ENCODE measurements around the gene SLIT3. TPM values are rescaled to one million over a fixed set of nuclear protein-coding genes. Genes with fewer than 3 reads are reported as not detected.

The SLIT3 gene
- total and polyA plus RNA-seq, 8 donors = 1.2 to 24.5 (median 8.6) TPM

DNA sequence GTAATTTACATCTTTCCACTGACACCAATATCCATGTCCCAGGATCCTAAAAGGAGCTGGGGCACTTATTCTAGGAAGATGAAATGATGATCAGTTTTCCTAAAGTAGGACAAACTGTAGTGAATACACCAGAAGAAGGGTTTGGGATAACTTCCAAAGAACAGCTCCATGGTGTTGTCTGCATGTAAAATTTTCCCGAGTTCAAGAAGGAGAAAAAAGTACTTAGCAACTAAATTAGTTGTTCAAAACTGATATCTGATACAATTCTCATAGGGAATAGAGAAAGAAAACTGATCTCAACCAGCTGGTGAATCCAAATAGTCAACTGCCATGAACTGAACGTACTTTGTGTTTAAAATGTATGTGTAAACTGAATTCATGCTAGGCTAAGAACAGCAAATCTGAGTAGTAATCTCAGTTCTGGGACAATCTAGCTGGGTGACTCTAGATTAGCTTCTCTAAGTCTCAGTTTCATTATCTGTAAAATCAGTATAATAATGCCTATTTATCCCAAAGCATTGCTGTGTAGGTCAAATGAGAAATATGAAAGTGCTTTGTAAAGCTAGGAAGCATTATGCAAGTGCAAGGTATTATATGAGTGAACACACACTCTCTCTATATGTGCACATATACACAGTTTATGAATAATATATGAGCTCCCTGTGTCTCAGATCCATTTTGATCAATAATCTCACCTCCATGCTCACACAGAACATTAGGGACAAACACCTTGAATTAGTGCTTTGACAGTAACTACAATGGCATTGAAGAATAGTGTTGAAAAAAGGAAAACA lies 357.7 kb downstream of the SLIT3 start:
- TF ChIP-seq POLR2A (IDR thresholded peaks at IDR 0.05) (no peak), POLR2AphosphoS5 (IDR thresholded peaks at IDR 0.05) (no peak), EP300 (IDR thresholded peaks at IDR 0.05) (no peak)
- TF ChIP-seq, protein P1, sequence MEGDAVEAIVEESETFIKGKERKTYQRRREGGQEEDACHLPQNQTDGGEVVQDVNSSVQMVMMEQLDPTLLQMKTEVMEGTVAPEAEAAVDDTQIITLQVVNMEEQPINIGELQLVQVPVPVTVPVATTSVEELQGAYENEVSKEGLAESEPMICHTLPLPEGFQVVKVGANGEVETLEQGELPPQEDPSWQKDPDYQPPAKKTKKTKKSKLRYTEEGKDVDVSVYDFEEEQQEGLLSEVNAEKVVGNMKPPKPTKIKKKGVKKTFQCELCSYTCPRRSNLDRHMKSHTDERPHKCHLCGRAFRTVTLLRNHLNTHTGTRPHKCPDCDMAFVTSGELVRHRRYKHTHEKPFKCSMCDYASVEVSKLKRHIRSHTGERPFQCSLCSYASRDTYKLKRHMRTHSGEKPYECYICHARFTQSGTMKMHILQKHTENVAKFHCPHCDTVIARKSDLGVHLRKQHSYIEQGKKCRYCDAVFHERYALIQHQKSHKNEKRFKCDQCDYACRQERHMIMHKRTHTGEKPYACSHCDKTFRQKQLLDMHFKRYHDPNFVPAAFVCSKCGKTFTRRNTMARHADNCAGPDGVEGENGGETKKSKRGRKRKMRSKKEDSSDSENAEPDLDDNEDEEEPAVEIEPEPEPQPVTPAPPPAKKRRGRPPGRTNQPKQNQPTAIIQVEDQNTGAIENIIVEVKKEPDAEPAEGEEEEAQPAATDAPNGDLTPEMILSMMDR (IDR thresholded peaks at IDR 0.05) = no peak
- H3K27me3 ChIP-seq = no peaks in the 10 kb centered on the region
- H3K9me3 ChIP-seq = no peaks in the 10 kb centered on the region
- peaks cover 0 to 8% (median 3%) of the 10 kb centered on the region in 4 donors for H3K4me1 ChIP-seq
- H3K27ac ChIP-seq = no peak overlapping the region
- WGBS, 5 donors = 57 to 70% (median 67%) methylated on average over 2 of the region's 2 CpGs
- intact Hi-C loops (cut with DNase I; ENCODE audit: low total_unique reads) = no loop called here
- no peaks in the 10 kb centered on the region for H3K36me3 ChIP-seq
- no peak for DNase-seq
- H3K4me3 ChIP-seq = no peak overlapping the region

GRCh38 chr5:168941901-168942300 lies 359.0 kb downstream of the SLIT3 start:
- Histone ChIP-seq H3K9me3 (no peaks in the 10 kb centered on the region), H3K27ac (no peak overlapping the region), H3K4me3 (no peak overlapping the region), H3K36me3 (no peaks in the 10 kb centered on the region), H3K27me3 (no peaks in the 10 kb centered on the region), H3K4me1 (peaks cover 0 to under 1% (median 0%) of the 10 kb centered on the region in 4 donors)
- TF ChIP-seq POLR2AphosphoS5 (IDR thresholded peaks at IDR 0.05) (no peak), POLR2A (IDR thresholded peaks at IDR 0.05) (no peak), EP300 (IDR thresholded peaks at IDR 0.05) (no peak)
- TF ChIP-seq, protein P1 (IDR thresholded peaks at IDR 0.05) = no peak
- 61 to 80% (median 68%) methylated on average over 2 of the region's 2 CpGs for WGBS, 5 donors
- intact Hi-C loops (cut with DNase I; ENCODE audit: low total_unique reads) = no loop called here
- no peak for DNase-seq

DNA sequence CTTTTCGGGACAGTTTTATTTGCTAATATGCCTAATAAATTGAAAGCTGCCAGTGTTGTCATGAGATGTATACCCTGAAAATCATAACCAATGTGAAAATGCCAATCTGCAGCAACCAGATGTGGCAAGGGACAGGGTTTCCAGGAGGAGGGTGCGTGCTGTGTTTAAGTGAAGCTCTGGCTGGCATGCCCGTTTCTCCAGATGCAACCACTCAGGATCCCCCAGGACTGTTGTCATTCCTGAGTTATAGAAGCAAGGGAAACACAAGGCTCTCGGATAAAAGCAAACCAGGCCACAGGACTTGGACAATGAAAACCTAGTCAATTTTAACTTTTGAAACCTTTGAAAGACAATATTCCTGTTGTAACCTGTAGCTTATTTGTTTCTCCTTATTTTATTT lies 360.2 kb downstream of the SLIT3 start:
- no peak for DNase-seq
- Histone ChIP-seq H3K27me3 (no peaks in the 10 kb centered on the region), H3K36me3 (no peaks in the 10 kb centered on the region), H3K4me3 (no peak overlapping the region), H3K4me1 (no peaks in the 10 kb centered on the region), H3K9me3 (no peaks in the 10 kb centered on the region), H3K27ac (no peak overlapping the region)
- intact Hi-C loops (cut with DNase I; ENCODE audit: low total_unique reads) = no loop called here
- TF ChIP-seq POLR2A (IDR thresholded peaks at IDR 0.05) (no peak), EP300 (IDR thresholded peaks at IDR 0.05) (no peak), POLR2AphosphoS5 (IDR thresholded peaks at IDR 0.05) (no peak)
- TF ChIP-seq, protein P1 (IDR thresholded peaks at IDR 0.05) = no peak
- 66 to 91% (median 85%) methylated on average over 4 of the region's 4 CpGs for WGBS, 5 donors

DNA sequence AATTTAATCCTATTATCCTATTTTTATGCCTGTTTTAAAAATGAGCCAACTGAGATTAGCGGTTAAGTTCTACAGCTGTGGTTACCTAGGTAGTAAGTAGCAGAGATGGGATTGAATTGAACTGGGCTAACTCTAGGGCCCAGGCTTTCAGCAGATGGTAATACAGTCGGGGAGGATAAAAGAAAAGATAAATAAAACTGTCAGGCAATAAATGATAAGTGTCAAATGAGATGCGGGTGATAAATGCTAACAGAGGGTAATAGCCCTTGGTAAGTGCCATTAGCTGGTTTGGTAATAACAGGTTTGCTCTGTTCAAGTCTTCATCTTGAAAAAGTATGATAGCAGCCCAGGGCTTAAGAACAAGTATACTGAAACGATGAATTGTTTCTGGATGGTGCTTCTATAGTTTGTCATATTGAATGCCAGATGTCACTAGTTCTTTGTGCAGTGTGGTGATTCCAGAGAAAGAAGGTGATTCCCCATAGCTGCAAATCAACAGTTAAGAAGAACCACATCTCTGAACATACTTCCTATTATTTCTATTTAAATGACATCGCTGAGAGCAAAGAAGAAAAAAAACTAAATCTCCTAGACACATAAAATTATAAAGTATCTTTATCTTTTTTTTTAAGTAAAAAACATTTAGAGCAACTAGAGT lies 360.9 kb downstream of the SLIT3 start:
- no peak overlapping the region for H3K27ac ChIP-seq
- WGBS, 5 donors = 69 to 79% (median 75%) methylated on average over 5 of the region's 5 CpGs
- no peak for DNase-seq
- no peaks in the 10 kb centered on the region for H3K27me3 ChIP-seq
- H3K4me3 ChIP-seq = no peak overlapping the region
- no peaks in the 10 kb centered on the region for H3K4me1 ChIP-seq
- intact Hi-C loops (cut with DNase I; ENCODE audit: low total_unique reads) = no loop called here
- no peaks in the 10 kb centered on the region for H3K36me3 ChIP-seq
- no peak for TF ChIP-seq EP300 (IDR thresholded peaks at IDR 0.05)
- no peak for TF ChIP-seq POLR2AphosphoS5 (IDR thresholded peaks at IDR 0.05)
- TF ChIP-seq POLR2A (IDR thresholded peaks at IDR 0.05) = no peak
- TF ChIP-seq, protein P1 (IDR thresholded peaks at IDR 0.05) = no peak
- H3K9me3 ChIP-seq = no peaks in the 10 kb centered on the region

Measured in stomach (tissue), 9 donors.